GDM1 (cell line): Measurements from ENCODE around the gene CHMP4A.

Experiments used
- DNase-seq: peaks from one replicate; lab custom pipeline; 2025; lab: John Stamatoyannopoulos, UW

CHMP4A gene, protein sequence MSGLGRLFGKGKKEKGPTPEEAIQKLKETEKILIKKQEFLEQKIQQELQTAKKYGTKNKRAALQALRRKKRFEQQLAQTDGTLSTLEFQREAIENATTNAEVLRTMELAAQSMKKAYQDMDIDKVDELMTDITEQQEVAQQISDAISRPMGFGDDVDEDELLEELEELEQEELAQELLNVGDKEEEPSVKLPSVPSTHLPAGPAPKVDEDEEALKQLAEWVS

DNA sequence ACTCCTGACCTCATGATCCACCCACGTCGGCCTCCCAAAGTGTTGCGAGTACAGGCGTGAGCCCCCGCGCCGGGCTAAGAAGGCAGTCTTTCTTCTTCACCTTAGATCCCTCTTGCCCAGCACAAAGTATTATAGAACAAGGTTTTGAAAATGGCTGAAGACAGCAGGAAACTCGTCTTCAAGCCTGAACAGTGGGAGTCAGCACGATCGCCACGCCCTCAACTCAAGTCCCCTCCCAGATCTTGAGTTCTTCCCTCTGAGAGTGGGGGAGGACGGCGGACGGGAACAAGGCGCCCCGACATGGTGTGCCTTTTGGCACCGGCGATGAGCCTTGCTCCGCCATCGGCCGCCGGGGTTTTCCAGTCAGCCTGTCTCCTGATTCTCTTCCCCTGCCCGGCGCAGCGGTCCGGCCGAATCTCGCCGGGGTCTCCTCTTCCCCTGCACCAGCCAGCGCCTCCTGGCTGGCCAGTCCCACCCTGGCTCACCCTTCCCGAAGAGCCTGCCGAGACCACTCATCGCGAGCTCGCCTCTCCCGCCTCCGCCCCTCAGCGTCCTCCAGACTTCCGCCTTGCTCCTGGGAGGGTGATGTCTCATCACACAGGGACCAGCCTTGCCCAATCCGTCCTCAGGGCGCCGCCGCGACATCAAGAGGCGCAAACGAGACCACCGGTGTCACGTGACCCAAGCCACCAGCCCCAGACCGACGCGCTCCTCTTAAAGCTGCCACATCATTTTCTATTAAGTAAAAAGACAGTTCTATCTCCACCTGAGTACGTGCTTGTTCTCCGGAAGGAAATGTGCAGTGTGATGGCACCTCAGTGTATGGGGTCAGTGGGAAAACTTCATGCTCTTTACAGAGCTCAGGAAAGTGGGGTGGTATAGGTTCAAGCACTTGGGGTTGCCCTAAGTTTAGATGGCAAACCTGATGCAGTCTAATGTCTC is at the start of gene CHMP4A:
Gene CHMP4A (minus strand): TSS at position 565 of the 942 bp plus-strand sequence. CDS start 49 bp downstream, at position 516.
- DNase-seq = peak; percentile 97

DNA sequence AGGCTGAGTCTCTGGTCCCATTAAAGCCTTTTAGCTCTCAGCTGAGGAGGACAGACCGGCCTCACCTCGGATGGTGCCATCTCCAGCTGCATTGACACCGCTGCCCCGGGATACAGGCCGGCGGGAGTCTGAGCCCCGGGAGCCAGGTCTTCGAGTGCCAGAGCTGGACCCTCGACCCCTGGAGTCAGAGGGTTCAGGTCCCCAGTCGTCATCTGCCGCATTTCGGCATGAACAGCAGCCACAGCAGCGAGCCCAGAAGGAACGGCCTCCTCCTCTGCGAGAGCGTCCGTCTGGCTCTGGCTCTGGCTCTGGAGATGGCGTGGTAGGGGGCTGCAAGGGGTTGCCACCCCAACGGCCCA is 48.7 kb upstream of the CHMP4A start:
- no peak for DNase-seq

DNA sequence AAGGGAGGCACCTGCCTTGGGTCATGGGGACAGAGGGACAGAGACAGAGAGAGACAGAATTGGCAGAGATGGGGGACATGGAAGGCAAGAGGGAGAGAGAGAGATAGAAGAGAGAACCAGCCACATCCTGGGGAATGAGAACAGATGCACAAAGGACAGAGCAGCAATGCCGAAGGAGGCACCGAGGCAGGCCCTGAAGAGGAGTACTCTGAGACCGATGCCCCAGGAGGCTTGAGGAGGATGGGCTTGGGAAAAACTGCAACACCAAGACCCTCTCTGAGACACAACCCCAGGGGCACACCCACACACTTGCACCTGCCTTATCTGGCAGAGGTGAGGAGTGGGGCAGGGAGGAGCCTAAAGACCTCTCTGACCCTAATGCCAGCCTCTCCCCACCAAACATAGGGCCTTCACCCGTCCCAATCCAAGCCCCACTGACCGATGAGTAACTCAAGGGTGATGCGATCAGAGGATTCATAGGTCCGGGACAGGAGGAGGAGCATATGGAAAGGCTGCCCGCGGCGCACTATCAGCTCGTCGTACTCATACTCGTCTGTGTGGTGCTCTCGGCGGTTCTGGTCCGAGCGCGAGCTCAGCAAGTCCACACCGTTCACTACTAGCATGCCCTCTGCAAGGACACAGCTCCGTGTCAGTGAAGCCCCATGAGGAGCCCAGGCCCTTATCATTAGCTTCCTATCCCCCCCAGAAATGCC is 48.1 kb upstream of the CHMP4A start:
- DNase-seq = no peak

DNA sequence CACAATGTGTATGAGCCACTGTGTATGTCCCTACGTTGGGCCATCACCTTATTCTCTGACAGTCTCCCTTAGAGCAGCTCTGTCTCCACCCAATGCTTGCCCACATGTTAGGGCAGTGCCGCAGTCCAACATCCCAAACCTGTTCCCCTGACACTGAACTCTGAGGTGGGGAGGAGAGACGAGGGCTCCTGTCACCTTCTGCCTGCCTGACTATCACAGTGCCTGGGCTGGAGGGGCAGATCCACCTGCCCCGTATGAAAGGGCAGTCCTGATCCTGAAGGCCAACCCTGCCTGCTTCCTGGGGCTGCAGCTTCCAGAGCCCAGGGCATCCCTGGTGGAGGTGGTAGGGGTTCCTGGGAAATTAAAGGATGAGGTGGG is 47.5 kb upstream of the CHMP4A start:
- no peak for DNase-seq

DNA sequence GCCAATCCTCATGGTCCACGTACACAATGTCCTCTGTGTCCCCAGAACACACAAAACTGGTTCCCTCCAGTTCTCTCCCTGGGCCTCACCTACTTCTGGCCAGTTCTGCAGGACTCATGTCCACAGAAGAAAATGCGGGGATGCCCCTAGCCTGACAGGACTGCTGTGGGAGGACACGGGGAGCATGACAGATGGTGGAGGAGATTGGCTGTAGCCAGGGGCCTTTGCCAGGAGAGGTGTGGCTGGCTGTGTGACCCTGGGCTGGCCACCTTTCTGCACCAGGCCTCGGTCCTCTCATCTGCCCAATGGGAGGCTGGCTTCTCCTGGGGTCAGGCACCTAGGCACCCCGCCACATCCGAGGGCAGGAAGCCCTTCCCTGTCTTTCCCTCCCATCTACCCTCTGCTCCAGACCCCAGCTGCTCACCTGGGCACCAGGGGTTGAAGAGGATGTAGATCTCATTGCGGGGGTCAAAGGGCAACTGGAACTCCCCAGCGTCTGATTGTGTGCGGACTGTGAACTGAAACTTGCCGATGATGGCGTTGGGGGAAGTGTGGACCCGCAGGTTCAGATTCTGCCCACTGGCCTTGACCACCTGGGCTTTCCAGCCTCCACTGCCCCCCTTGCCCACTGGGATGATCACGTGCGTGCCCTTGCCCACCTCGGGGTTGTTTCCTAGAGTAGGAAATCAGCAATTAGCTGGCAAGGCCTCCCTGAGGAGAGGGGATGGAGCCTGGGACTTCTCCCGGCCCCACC is 46.9 kb upstream of the CHMP4A start:
- no peak for DNase-seq

DNA sequence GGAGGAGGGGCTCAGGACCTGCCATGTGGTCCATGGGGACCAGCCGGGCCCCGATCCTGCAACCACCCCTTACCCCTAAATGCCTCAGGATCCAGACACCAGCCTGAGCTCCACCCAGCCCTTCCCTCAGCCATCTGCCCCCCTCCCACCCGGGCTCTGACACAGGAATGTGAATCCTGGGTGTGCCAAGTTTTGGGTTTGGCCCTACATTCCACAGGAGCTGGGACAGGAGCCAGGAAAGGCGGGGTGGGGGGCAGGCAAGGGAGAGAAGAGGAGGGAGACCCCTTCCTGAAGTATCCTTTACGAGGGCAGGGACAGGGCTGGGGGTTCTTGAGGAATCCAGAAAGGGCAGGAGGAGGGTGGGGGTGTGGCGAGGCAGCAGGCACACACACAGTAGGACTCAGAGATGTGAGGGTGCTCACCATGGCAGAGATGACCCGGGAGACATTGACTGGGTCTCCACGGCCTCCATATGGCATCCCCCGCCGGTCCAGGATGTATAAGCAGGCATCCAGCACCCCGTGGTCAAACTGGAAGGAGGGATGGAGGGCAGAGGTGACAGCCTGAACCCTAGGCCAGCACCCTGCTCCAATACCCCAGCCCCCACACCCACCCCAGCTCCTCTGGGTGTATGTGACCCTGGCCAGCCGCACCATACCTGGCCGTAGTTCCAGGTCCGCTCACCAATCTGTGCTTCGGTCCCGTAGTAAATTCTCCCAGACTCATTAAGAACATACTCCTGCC is 46.2 kb upstream of the CHMP4A start:
- DNase-seq = no peak

DNA sequence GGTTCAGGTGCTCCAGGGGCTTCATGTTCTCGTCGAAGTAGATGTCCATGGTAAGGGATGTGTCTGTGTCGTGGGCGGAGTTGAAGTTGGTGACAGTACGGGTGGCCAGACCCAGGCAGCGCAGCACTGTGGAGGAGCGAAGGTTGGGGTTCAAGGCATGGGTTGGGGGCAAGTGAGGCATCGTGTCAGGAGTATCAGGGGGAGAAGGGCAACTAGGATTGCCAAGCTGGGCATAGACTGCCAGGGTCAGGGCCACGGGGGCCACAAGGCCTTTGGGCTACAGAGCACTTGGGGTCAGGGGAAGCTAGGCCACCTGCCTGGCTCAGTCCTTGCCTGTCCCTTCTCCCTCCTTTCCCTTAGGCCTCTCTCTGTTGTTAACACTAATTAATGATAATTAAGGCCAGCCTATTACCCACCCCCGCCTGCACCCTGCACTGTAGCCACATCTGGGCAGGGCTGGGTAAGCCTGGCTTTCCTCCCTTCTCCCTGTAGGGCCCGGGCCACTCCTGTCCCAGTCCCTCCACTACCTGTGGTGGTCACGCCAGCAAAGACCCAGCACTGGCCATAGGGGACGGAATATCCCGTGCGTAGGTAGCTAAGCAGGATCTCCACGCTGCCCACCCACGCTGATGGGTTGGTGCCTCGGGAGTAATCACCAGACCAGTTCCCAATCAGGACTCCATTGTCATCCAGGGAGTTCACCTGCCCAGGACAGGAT is 45.4 kb upstream of the CHMP4A start:
- no peak for DNase-seq

DNA sequence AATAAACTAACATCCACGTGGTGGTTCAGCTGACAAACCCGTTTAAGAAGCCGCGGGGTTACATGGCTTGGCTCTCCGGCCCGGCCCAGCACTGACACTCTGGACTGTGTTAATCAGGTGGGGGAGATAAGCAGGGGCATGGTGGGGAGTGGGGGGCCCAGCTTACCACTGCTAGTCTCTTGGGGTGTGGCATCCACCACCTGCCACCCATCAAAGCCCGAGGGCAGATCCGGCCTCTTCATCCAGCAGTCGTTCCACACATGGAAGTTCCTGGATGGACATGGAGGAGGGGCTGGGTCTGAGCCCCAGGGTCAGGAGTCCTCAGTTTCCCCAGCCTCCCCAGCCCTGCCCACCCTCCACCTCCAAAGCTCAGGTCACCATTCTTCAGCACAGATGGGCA is 44.8 kb upstream of the CHMP4A start:
- DNase-seq = no peak

DNA sequence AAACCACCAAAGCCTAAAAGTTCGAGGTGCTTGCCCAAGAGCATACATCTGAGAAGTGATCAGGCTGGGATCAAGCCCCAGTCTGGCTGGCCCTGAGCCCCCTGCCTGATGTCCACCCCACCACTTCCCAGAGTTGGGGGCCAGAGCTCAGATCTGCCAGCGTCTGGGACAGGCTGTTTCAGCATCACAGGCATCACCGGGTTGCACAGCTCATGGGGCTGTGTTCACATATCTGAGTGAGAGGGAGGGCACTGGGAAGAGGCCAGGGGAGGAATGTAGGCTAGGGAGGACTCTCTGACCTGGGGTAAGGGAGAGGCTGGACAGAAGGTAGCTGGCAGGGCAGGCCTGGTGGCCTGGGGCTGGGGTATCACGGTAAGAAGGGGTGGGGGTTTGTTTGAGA is 43.7 kb upstream of the CHMP4A start:
- DNase-seq = no peak

DNA sequence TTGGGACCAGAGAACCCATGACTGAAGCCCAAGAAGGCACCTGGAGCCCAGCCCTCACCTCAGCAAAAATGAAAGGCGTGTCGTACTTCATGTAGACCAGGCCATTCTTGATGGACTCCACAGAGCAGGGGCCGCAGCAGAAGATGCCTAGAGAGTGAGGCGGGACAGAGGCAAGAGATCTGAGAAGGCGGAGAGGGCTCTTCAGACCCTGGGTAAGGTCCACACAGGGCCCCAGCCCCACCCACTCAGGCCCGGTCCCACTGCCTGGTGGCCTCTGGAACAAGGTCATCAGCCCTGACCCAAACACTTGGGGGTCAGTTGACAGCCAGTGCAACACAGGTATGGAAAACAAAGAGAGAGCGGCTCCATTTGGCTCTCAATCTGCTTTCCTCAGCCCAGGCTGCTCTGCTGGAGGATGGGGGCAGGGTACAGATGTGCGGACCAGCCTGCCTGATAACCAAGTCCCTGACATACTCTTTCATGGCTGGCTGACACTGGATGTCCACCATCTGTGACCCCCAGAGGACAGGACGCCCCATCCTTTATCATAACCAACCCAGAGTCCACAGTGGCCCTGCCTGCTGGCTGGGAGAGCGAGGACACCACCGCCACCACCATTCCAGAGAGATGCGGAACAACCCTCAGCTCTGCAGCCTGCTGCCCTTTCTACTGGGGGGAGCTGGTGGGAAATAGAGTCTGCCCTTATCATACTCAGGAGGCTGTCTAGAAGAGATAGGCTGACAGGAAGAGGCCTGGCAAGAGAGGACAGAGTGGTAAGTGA is 42.8 kb upstream of the CHMP4A start:
- DNase-seq = no peak

DNA sequence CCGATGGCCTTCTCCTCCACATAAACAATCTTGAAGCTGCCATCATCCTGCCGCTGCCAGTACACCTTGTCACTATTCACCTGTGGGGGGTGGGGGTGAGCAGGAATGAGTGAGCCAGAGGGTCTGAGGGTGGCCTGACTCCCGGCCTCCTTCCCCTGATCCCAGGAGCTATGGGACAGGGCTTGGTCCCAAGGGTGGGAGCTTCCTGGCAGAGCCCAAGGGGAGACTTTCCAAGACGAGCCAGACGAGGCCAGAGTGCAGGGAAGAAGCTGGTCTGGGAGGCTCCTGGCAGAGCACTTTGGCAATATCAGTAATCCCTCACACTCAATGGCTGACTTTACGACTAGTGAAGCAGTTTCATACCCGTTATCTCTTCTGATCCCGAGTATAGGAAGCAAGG is 42.1 kb upstream of the CHMP4A start:
- DNase-seq = no peak

DNA sequence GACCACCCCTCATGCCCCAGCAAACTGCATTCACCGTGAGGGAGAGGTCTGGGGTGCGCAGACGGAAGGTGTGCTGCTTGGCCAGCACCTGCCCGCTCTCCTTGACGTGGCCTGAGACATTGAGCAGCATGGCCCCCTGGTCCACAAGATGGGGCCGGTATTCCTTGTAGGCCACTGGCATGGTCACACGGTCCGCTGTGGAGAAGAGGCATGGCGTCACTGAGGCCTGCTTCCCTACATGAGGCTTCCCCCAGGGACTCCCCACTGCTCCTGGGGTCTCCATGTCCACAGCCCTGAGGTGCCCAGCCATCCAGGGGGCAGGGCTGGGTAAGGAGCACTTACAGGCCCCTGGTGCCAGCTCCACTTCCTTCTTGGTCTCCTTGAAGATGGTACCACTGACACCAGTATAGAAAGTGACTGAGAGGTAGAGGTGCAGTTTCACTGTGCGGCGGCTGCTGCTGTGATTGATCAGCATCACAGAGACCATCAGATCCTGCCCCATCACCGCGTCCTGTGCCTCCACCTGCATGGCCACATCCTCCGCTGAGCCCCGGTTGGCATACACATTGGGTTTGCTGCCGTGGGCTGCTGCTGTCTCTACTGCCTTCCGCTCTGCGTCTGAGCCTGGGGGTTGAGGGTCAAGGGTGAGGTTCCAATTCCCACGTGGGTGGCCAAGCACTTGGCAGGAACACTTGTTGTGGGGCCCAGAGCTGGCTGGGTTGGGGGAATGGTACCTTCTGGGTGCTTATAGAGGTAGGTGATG is 41.5 kb upstream of the CHMP4A start:
- DNase-seq = no peak

DNA sequence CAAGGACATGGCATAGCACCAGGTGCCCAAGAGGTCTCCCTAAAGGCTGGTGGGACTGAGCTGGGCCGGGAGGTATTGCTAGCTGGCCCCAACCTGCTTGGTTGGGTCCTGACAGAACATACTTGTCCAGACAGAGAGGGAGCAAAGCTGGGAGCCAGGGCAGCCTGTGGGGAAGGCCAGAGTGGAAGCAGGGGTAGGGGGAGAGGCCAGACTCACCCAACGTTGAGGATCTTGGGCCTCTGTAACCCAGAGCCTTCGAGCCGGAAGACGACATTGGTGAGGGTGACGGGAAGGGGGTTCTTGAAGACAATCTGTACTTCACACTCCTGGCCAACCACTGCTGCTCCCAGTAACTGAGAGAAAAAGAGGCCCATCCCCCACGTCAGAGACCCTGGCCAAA is 40.6 kb upstream of the CHMP4A start:
- no peak for DNase-seq

DNA sequence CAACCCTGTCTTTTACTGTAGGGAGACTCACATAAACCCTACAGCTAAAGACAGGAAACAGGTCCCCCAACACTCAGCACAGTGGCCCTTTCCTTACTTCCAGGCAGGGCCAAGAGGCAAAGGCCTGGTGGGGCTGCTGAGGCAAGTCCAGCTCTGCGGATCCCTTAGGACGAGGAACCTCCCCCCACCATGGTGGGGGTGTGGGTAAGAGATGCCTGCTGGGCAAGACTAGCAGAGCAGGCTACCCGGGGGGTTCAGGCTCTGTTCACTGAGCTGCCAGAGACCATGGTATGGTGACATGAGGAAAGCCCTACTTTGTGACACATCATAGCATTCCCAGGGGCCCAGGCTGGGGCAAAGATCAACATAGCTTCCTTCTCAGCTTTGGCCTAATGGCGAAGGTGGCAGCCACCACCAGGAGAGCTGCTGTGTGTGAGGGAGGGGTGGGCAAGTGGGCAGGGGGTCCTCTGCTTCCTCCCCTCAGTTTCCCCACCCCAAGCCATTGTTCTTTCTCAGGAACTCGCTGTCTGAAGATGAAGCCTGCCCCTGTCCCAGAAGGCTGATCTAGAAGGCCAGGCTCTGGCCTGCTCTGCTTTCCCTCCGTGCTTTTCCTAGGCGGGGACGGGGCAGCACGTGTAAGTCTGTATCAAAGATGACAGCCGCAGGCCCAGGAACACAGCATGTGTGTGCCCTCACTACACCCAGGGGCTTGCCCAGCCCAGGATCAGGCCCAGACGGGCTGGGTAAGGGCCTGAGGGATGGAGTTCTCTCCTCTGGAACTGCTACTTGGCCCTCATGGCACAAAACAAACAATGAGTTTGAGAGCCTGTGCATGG is 39.2 kb upstream of the CHMP4A start:
- no peak for DNase-seq

DNA sequence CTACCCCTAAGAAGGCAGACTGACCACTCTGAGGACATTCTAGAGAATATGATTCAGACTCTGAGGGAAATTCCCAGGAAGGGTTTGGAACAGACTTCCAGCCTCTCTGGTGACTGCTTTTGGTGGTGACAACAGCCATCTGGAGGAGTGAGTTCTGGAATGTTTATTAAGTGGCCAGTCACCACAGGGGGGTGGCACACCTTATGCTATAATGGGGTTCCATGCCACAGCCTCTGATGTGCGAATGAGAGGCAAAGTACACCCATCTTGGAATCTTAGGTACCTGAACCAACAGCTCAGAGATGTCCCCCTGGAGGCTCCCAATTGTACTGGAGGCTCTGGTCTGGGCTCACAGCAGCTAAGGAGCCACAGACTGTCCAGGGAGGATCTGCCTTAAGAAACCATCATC is 38.6 kb upstream of the CHMP4A start:
- no peak for DNase-seq

DNA sequence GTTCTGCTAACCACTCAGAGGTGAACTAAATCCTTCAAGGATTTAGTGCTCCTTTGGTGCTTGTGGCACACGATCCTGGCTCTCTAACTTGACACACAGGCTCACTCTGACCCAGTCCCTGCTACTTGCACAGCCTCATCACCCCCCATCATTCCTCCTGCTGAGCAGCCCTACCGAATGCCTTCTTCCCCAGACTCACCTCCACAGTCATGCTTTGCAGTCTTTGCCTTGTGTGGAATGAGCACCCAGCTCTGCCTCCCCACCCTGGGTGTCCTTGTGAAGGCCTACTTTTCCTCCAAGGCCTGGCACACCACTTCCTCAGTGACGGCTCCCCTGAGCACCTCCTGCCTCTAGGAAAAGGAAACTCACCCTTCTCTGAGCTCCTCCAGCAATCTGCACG is 37.1 kb upstream of the CHMP4A start:
- no peak for DNase-seq

DNA sequence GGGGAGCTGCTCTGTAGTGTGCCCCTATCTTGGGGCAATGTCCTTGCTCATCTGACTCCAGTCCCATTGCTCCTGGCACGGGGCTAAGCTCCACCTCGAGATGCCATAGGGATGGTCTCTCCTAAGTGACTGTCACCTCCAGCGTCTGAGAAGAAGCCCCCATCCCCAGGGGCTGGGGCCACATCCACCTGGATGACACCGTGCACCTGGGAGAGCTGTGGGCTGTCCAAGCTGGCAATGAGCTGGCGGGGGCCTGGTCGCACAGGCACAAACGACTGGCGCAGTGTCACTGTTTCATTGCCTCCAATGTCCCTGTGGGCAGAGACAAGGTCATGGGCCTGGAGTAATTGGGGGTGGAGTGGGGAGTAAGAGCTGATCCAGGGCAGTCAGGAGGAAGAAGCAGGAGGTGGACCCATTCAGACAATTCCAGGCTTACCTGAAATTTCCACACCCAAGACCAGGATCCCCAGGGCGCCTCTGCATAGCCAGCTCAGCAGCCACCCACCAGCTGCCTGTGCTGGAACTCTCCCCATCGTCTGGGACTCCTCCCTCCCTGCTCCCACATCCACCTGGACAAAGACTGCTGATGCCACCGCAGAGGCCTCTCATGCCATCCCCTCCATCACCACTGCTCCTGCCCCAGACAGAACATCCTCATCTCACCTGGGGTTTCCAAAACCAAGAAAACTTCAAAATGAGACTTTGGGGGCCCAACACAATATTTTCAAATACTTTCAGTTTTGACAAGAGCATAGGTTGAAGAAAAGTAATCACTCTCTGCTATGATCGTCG is 36.1 kb upstream of the CHMP4A start:
- no peak for DNase-seq

DNA sequence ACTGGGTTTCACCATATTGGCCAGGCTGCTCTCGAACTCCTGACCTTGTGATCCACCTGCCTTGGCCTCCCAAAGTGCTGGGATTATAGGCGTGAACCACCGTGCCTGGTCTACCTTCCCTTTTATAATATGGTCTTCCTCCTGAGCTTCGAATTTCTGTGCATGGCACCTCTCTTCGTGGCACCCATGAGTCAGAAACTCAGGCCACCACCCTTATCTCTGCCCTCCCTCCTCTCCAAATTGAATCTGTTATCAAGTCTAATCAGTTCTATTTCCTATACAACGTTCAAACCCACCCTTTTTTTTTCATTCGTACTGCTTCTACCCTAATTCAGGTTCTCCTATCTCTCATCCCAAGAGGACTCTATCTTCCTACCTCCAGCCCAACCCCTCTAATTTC is 34.1 kb upstream of the CHMP4A start:
- no peak for DNase-seq
